ENCODE measurements around the gene ANKMY1. TPM values are rescaled to one million over a fixed set of nuclear protein-coding genes. Genes with fewer than 3 reads are reported as not detected.

ANKMY1 gene
- polyA plus RNA-seq, 1 experiment, result 6.8 TPM

GRCh38 chr2:240603846-240604245 is 46.1 kb upstream of the ANKMY1 start:
- TF ChIP-seq, protein P1, sequence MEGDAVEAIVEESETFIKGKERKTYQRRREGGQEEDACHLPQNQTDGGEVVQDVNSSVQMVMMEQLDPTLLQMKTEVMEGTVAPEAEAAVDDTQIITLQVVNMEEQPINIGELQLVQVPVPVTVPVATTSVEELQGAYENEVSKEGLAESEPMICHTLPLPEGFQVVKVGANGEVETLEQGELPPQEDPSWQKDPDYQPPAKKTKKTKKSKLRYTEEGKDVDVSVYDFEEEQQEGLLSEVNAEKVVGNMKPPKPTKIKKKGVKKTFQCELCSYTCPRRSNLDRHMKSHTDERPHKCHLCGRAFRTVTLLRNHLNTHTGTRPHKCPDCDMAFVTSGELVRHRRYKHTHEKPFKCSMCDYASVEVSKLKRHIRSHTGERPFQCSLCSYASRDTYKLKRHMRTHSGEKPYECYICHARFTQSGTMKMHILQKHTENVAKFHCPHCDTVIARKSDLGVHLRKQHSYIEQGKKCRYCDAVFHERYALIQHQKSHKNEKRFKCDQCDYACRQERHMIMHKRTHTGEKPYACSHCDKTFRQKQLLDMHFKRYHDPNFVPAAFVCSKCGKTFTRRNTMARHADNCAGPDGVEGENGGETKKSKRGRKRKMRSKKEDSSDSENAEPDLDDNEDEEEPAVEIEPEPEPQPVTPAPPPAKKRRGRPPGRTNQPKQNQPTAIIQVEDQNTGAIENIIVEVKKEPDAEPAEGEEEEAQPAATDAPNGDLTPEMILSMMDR (IDR thresholded peaks at IDR 0.05; ENCODE audit: insufficient read depth, low read depth, low read length), result no peak
- Histone ChIP-seq H3K27me3 (ENCODE audit: control insufficient read depth, insufficient read depth, low read length) (no peaks in the 10 kb centered on the region), H3K4me3 (ENCODE audit: low read depth, low read length) (no peak overlapping the region), H3K36me3 (ENCODE audit: control insufficient read depth, insufficient read depth, low read length) (no peaks in the 10 kb centered on the region; the same call in 1 of the 2 replicates)
- ChIA-PET CTCF (interaction anchor here (1.2 to 1.5 kb wide), 2 partner anchors 10 to 236 kb away, joined by 4 to 7 read pairs; no protein-coding TSS in a partner anchor), POLR2A (no interaction called here)
- DNase-seq (ENCODE audit: low read depth), result no peak

- H3K4me3 ChIP-seq (ENCODE audit: low read depth, low read length), result no peak overlapping the region
Observed at GRCh38 chr2:240603081-240603835, 45.5 kb upstream of the ANKMY1 start.

GRCh38 chr2:240602266-240603050 is 44.7 kb upstream of the ANKMY1 start:
- ChIA-PET CTCF (interaction anchor here (1.1 kb wide), 1 partner anchor 9 kb away, joined by 3 read pairs; no protein-coding TSS in a partner anchor), POLR2A (no interaction called here)
- Histone ChIP-seq H3K36me3 (ENCODE audit: control insufficient read depth, insufficient read depth, low read length) (peaks cover 6% of the 10 kb centered on the region), H3K4me3 (ENCODE audit: low read depth, low read length) (no peak overlapping the region), H3K27me3 (ENCODE audit: control insufficient read depth, insufficient read depth, low read length) (no peaks in the 10 kb centered on the region)
- DNase-seq (ENCODE audit: low read depth), result no peak
- TF ChIP-seq, protein P1 (IDR thresholded peaks at IDR 0.05; ENCODE audit: insufficient read depth, low read depth, low read length), result no peak

More at GRCh38 chr2:240603081-240603835, 45.5 kb upstream of the ANKMY1 start:
- ChIA-PET CTCF (interaction anchor here (1.1 to 1.5 kb wide), 3 partner anchors 10 to 237 kb away, joined by 3 to 7 read pairs (median 4); no protein-coding TSS in a partner anchor), POLR2A (no interaction called here)
- H3K36me3 ChIP-seq (ENCODE audit: control insufficient read depth, insufficient read depth, low read length), result no peaks in the 10 kb centered on the region; the same call in 1 of the 2 replicates
- H3K27me3 ChIP-seq (ENCODE audit: control insufficient read depth, insufficient read depth, low read length), result no peaks in the 10 kb centered on the region
- TF ChIP-seq, protein P1 (IDR thresholded peaks at IDR 0.05; ENCODE audit: insufficient read depth, low read depth, low read length), result no peak
- DNase-seq (ENCODE audit: low read depth), result no peak

GRCh38 chr2:240601831-240602160 is 44.0 kb upstream of the ANKMY1 start:
- ChIA-PET POLR2A (no interaction called here), CTCF (interaction anchor here (1.1 kb wide), 1 partner anchor 8 kb away, joined by 3 read pairs; no protein-coding TSS in a partner anchor)
- TF ChIP-seq, protein P1 (IDR thresholded peaks at IDR 0.05; ENCODE audit: insufficient read depth, low read depth, low read length), result no peak
- no peak overlapping the region for H3K4me3 ChIP-seq (ENCODE audit: low read depth, low read length)
- no peaks in the 10 kb centered on the region for H3K27me3 ChIP-seq (ENCODE audit: control insufficient read depth, insufficient read depth, low read length)
- DNase-seq (ENCODE audit: low read depth), result no peak
- peaks cover 6% of the 10 kb centered on the region for H3K36me3 ChIP-seq (ENCODE audit: control insufficient read depth, insufficient read depth, low read length)

All from BJ (cell line).